ENCODE data around the gene SPESP1. TPM values are rescaled to one million over a fixed set of nuclear protein-coding genes. Genes with fewer than 3 reads are reported as not detected.

The SPESP1 gene
- polyA plus RNA-seq: 2.8 and 22.1 TPM in 2 replicates

GRCh38 chr15:68930268-68931022 is at the start of gene SPESP1:
Gene SPESP1, plus strand, starts transcription at chr15:68930525. Its CDS starts 129 bp downstream, at chr15:68930654.

Other genes starting within 250 kb of the SPESP1 start
- gene ANP32A, start 109.6 kb upstream of the SPESP1 start, polyA plus RNA-seq: 90.1 and 94.5 TPM in 2 replicates
- gene NOX5, start 84.2 kb downstream of the SPESP1 start, polyA plus RNA-seq: 0.05 TPM in 1 of 2 replicates, not detected in the other
- gene GLCE, start 230.1 kb downstream of the SPESP1 start, polyA plus RNA-seq: 13.1 and 14.1 TPM in 2 replicates

Data from Purkinje cell (primary cell).